Hepatic stellate cell (primary cell): ENCODE data around the gene TF.
A peak's percentile ranks its signal among the peaks of the same experiment; 100 is the strongest.
"Not testable (repeated sequence)": the region's sequence is repeated elsewhere in the genome, so short reads cannot be mapped to it uniquely, and the experiment has no call there.

ENCODE experiments used
- DNase-seq: peaks from one replicate; pipeline ENCODE4 v3.0.0; 2011; ENCODE audit warnings: low spot score

Gene TF

DNA sequence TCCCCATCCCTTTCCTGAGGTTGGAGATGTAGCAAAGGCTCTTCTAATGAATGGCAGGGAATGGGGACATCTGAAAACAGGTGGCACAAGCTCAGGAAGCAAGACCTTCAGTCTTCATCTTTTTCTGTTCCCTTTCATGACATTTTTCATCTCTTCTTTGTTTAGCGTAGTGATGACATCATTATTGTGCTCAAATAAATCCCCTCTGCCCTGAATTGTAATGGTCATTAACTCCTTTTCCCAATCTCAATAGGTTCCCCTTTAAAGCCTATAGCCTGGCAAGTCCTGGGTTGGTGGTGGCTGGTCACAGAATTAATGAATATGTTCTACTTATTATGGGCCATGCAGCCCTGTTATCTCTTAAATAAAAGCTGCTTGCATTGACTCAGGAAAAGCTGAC is 21.4 kb downstream of the TF start:
- DNase-seq = no peak

DNA sequence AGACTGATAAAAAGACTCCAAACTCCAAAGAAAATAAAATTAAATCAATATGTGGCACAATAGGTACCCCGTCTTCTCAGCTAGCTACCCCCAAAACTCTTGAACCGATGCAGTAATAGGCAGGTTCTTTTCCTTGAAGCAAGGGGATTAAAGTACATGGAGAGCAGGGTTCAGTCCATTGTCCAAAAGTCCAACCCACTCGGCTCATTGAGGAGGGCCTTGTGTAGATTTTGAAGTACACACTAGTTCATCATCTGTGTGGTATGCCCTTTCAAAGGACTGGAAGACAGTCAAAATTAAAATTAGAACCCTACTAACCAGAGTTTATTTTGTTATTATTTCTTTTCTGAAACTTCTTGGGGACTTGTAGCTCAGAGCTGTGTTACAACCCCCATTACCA is 23.3 kb downstream of the TF start:
- DNase-seq = no peak

DNA sequence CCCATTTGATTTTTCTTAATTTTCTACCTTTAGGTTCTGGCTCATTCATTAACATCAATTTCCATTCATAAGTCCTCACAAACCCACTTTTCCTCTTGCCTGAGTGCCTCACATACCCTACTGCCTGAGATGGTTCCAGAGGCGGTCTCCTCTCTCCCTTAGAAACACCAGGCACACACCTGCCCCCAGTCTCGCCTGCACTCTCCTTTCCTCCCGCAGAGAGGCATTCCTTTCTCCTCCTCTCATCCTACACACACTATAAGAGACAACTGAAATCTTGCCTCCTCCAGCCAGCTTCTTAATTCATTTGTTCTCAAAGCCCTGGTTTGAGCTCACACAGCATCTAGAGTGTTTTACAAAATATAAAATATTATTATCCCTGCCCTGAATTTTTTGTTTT is 27.5 kb downstream of the TF start:
- no peak for DNase-seq

DNA sequence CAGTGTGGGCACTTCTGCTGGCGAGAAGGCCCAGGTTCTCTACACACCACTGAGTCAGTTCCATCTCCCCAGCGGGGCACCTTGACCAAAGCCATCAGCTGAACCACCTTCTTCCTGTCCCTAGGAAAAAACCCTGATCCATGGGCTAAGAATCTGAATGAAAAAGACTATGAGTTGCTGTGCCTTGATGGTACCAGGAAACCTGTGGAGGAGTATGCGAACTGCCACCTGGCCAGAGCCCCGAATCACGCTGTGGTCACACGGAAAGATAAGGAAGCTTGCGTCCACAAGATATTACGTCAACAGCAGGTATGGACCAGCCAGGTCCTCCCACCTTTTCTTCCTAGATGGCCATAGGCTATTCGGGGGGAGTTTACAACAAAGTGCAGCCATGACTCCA is 29.1 kb downstream of the TF start:
- no peak for DNase-seq

DNA sequence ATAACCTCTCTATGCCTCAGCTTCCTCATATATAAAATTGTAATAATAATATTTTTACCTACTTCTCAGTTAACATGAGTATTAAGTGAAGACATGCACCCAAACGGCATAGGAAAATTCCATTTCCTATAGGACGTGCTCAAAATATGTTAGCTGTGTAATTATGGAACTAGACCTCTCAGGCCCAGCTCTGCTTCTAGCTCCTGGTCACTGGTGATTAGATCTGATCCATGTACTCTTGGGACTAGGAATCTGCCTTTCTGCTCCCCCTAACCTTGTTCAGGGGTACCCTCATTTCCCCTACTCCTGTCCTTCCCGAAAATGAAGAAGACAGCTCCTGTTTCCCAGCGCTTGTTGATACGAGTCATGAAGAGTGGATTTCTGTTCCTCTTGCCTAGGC is 29.6 kb downstream of the TF start:
- no peak for DNase-seq

DNA sequence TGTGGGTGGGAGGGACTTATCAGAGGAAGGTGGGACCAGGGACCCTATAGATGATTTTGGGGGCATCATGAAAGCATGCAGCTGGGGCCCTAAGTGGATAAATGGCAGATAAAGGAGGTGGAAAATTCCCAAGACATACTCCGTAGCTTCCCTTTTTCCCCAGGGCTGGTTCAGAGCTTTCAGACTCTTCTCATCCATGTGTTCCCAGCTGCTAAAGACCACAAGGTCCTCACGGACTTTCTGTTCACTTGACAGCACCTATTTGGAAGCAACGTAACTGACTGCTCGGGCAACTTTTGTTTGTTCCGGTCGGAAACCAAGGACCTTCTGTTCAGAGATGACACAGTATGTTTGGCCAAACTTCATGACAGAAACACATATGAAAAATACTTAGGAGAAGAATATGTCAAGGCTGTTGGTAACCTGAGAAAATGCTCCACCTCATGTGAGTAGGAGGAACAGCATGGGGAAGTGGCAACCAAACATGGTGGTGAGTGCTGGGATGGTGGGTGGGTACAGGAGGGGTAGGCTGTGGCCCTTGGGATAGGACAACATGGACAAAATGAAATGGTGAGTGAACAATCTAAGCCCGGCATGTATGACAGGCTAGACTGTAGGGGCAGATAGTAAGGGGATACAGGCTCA is 30.7 kb downstream of the TF start:
- no peak for DNase-seq

DNA sequence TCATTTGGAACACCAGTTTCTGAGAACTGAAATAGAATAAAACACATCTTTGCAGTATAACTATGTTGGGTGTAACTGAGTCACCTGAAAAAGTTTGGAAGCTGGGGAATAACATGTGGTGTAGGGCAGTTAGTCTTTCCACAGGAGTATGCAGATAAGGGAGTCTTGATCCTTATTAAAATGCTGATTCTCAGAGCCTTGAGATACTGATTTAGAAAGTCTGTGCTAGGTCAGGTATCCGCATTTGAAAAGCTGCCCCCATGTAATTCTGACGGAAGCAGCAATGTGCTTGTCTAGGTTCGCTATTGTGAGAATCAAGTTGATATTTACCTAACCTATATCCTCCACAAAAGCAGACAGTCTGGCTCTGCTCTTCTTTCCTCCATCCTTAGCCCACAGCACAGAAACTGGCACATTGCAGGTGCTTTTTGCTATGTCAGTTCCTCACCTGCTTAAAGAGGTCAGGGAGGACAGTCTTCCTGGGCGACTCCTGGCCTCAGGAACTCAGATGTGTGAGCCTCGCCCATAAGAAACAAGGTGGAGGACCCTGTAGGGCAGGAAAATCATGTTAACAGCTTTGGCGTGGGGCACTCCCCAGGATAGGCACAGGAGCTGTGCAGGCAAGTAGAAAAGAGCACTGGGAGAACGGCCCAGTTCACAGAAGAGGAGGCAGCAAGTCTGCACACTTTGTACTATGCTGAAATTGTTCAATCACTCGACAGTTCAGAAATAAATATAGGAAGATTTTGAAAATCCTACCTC is 31.8 kb downstream of the TF start:
- no peak for DNase-seq

DNA sequence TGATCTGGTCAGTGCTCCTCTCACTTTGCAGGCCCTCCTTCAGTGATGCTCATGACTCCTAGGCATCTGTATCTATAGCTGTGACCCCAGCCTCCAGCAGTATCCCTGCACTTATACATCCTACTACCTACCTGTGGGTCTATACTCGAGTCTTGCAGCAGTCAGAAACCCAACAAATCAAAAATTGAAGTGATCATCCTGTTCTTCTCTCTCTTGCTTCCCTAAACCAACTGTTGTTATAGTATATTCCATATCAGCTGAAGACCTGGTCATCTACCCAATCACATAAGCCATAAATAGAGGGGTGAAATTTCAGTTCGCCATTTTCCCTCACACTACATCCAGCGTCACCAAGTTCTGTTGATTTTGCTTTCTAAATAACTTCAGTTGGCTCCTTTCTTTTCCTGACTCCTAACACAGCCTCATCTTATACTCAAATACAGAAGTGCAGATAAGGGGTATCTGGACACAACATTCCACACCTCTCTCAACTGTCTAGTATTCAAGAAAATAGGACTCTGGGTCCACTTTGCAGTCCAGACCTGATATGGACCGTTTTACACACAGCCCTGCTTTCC is 33.5 kb downstream of the TF start:
- no peak for DNase-seq

DNA sequence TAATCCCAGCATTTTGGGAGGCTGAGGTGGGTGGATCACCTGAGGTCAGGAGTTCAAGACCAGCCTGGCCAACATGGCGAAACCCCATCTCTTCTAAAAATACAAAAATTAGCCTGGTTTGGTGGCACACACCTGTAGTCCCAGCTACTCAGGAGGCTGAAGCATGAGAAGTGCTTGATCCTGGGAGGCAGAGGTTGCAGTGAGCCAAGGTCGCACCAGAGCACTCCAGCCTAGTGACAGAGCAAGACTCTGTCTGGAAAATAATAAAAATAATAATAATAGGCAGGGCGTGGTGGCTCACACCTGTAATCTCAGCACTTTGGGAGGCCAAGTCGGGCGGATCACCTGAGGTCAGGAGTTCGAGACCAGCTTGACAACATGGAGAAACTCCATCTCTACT is 34.6 kb downstream of the TF start:
- DNase-seq = not testable (repeated sequence)

DNA sequence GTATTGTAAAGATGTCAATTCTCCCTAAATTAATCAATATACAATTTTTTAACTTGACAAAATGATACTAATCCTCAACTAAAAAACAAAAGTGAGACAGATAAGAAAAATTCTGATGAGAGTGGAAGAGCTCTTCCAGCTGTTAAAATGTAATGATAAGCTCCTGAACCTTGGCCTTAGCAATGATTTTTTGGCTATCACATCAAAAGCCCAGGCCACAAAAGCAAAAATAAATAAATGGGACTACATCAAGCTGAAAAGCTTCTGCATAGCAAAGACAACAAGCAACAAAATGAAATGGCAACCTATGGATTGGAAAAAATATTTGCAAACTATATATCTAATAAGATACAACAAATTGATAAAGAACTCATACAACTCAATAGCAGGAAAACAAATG is 35.4 kb downstream of the TF start:
- no peak for DNase-seq

DNA sequence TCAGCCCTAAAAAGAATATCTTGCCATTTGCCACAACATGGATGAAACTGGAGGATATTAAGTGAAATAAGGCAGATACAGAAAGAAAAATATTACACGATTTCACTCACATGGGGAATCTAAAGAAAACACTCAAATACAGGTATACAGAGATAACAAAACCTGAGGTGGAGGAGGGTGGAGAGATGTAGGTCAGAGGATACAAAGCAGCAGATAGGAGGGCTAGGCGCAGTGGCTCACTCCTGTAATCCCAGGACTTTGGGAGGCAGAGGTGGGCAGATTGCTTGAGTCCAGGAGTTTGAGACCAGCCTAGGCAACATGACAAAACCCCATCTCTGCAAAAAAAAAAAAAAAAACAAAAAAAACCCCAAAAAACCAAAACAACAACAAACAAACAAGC is 36.3 kb downstream of the TF start:
- no peak for DNase-seq

DNA sequence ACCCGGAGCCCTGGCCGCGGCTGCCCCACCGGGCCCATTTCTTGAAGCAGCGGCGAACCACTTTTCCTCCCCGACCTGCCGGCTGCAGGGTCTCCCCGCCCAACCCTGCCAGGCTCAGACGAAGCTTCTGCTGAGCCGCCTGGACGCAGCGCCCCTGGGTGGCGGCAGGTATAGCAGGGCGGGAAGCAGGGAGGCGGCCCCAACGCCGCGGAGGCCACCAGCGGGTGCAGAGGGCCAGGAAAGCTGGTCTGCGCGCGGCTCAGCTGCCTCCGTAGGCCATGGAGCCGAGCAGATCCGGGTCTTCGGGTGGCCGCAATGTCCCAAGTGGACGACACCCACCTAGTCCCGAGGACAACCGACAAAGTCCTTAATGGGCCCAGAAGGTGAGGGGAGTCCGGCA is 37.6 kb downstream of the TF start:
- DNase-seq = no peak

DNA sequence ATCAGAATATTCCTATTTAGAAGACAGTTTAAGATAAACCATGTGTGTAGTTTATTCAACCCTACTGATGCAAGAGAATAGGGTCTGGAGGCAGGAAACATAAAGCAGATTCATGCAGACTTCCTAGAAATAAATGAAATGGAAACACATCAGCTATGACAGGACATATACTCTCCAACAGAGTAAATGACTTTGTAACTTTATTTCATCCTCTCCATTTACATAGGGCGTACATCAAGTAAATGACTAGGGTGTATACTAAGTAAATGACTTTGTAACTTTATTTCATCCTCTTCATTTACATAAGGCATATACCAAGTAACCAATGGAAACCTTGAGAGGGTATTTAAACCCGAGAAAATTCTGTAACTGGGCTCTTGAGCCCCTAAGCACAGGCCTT is 41.8 kb downstream of the TF start:
- no peak for DNase-seq

DNA sequence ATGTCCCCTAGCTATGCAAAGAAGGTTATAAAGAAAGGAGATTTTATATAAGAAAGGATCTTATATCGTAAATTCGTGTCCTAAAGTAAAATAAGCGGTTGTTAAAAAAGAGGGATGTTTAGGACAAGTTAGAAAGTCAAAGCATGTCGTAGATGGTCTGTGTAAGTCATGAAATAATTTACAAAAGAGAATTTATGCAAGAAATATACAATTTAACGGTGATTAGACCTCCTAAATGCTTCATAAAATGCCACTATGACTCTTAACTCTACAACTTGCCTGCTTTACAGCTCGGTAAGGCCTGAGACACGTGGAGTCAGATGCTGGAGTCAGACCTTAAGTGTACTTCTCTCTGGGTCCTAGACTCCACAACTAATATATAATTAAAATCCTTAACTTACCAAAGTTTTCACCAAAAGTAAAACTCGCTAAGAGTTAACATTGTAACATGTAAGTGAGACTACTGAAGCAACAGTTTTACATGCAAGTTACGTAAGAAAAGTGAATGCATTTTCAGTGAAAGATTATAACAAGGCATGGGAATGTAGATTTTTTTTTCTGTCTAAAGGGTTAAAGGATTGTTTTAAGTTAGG is 46.1 kb downstream of the TF start:
- no peak for DNase-seq

DNA sequence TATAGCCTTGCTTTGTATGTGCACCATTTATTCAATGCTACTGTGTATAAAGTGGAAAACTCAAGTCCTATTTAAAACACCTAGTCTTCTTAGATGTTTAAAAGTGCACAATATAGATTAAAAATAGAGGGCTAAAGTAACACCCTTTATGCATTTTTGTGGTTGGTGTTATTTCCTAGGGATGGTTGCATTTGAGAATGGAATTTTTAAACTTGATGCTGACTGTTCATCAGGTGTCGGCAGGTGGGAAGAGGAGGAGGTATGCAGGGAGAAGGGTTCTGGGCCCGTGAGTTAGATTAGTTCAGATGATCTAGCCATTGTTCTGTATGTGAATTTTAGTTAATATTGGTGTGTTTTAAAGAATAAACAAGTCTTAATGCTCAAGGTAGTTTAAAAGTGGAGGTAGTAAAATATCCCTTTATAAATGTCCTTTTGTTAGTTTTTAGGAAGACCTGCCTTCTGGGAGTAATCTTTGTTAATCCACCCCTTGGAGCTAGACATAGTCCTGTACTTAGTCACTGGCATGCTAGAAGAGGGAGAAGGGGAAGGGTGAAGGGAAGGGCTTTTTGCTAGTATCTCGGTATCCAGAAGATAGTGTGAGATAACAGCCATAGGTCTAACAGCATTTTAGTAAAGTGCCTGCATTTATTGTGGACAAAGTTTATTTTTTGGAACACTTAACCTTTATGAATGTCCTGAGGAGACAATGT is 51.4 kb downstream of the TF start:
- no peak for DNase-seq

DNA sequence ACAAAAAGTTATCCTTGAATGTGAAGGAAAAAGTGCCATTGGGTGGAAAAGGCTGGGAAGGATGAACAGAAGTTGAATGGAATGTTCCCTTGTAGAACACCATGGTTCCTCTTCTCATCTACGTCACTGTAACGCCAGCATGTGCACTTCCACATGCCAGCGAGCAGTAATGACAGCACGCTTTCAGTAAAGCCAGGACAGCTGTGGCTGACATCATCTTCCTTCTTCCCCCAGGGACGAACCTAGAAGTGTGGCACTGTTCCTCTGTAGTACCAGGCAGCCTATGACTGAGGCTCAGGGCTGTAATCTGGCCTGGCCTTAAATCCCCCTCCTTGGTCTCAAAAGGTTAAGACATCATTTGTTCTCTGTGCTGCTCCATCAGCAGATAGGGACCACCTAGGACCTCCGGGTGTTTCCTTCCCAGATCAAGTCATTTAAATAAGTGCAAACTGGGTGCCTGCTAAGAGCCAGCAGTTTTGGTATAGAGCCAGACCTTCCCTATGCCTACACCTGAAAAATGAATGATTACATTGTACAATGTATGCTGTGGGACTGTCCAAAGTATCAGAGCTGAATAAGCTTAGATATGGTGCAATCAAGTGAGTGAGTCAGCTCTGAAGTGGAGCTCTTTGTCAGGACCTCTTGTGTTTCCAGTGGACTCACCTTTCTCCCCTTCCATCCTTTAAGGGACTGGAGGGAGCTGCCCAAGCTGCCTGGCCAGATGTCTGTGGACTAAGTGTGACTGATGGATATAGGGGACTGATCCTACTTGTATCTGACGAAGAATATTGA is 53.8 kb downstream of the TF start:
- DNase-seq = no peak

DNA sequence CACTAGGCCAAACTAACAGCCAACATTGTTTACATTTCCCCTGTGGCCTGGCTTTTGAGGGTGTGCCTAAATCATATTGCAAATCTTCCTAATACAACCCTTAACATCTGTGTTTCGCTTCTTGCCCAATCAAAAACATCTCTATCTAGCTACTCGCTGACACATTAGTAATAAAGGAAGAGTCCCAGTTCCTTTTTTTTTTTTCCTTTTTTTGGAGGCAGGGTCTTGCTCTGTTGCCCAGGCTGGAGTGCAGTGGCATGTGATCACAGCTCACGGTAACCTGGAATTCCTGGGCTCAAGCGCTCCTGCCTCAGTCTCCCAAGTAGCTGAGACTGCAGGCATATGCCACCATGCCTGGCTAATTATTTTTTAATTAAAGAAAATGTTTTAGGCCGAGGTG is 57.3 kb downstream of the TF start:
- DNase-seq = no peak

DNA sequence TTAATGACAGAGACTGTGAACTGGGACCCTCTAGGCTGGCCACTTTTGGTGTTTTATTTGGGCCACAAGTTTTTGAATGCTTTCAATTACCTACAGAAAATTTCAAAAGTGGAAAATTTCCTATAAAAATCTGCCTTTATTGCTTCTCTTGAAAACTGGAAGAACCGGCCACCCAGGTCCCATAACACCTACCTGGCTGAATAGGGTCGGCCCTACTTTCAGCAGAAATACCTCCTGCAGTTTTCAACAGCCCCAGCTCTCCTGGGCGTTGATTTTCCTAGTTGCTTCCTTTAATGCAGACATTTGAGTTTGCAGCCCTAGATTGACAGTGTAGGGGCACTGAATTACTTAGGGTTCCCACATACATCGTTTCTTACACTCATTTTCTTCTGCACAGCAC is 58.7 kb downstream of the TF start:
- no peak for DNase-seq

DNA sequence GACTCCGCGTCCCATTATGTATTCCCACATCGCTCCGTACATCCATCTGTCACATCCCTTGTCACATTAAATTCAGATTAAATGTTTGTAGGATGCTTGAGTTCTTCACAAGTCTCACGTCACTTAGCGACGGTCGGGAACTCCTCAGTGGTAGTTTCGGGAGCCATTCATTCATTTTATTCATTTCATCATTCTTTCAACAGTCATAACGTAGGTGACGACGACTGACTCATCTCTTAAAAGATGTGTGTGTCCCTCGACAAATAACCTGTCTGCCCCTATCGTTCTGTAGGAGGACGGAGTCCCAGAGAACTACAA is 59.1 kb downstream of the TF start:
- DNase-seq = no peak

DNA sequence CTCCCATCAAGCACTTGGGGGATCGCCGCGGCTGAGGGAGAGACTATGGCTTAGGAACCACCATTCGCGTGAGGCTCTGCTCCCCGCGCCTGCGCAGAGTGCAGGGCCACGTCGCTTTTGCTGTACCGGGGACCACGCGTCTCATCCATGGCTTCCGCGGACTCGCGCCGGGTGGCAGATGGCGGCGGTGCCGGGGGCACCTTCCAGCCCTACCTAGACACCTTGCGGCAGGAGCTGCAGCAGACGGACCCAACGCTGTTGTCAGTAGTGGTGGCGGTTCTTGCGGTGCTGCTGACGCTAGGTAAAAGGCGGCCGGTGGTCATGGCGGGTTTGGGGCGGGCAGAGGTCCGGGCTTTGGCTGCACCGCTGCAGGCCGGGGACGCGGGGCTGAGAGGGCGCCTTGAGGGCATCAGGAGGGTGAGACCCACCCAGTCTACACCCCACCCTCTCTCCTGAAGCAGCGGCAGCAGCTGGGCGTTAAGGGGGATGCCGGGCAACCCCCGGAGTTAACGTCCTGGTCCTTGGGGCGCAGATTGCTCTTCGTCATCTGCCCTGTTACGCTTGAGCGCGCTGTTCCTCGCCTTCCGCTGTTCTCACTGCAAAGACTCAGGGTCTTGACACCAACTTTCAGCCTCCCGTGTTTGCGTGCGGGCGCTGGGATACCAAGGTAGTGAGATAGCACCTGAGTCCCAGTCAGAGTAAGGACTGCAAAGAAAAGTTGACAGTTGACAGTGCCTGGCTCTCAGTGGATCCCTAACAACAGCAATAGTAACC is 59.7 kb downstream of the TF start, which contains the start of gene SRPRB:
SRPRB (plus strand) TSS at position 114 of the 774 bp plus-strand sequence; CDS start at position 148, 34 bp downstream.
- DNase-seq = peak; percentile 97

DNA sequence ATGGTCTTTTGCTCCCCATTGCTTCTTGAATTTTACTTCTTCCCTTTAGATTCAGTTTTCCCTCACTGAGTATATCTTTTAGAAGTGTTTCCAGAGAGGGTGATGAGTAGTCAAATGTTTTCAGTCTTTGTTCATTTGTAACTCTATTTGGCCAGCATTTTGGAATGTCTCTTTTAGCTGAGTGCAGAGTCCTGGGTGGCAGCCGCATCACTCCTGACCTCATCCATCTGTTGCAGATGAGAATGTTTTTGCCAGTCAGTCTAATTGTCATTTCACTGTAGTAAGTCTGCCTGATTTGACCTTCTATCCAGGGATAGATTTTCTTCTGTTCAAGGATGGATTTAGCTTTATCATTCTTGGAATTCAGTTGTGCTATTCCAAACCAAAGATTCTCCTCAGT is 66.7 kb downstream of the TF start:
- DNase-seq = no peak
